DOHH2 (cell line): ENCODE results near the gene IDE.
"Not testable (repeated sequence)": the region's sequence is repeated elsewhere in the genome, so short reads cannot be mapped to it uniquely, and the experiment has no call there.

Source experiments
- H3F3A ChIP-seq: fragments of 200-600 bp; sonication (generic), shearing (Covaris generic); 2 replicates; pipeline ENCODE4 v1.6.0; 2016; ENCODE audit warnings: antibody characterized with exemption, mild to moderate bottlenecking; ENCODE audit not compliant: control insufficient read depth, insufficient read depth
- H3K27ac ChIP-seq: fragments of 200-600 bp; sonication (generic); 2 replicates; pipeline ENCODE4 v1.5.1; 2014; ENCODE audit warnings: low read depth, mild to moderate bottlenecking, low read length, moderate library complexity
- H3K27me3 ChIP-seq: fragments of 200-600 bp; sonication (generic); 2 replicates; pipeline ENCODE4 v1.6.1; 2014; ENCODE audit warnings: mild to moderate bottlenecking, low read length, mixed read lengths; ENCODE audit not compliant: control insufficient read depth
- H3K36me3 ChIP-seq: fragments of 200-600 bp; sonication (generic); 2 replicates; pipeline ENCODE4 v1.6.1; 2014; ENCODE audit warnings: mild to moderate bottlenecking, low read length, moderate library complexity, mixed read lengths; ENCODE audit not compliant: control insufficient read depth
- H3K4me1 ChIP-seq: fragments of 200-600 bp; sonication (generic); 2 replicates; pipeline ENCODE4 v1.6.1; 2014; ENCODE audit warnings: mild to moderate bottlenecking, low read length, mixed read lengths; ENCODE audit not compliant: control insufficient read depth
- H3K4me2 ChIP-seq: fragments of 200-600 bp; sonication (generic); 2 replicates; pipeline ENCODE4 v1.6.0; 2014; ENCODE audit warnings: mild to moderate bottlenecking, low read length, moderate library complexity
- H3K4me3 ChIP-seq: fragments of 200-600 bp; sonication (generic); 2 replicates; pipeline ENCODE4 v1.5.1; 2014; ENCODE audit warnings: mild to moderate bottlenecking, low read length, mixed read lengths
- H3K79me2 ChIP-seq: fragments of 200-600 bp; sonication (generic); 2 replicates; pipeline ENCODE4 v1.6.1; 2014; ENCODE audit warnings: mild to moderate bottlenecking, low read length, mixed read lengths; ENCODE audit not compliant: control insufficient read depth
- H3K9me2 ChIP-seq: fragments of 200-600 bp; sonication (generic); replicated peaks from 2 replicates; pipeline ENCODE4 v1.6.1; 2014; ENCODE audit warnings: mild to moderate bottlenecking, low read length, mixed read lengths; ENCODE audit not compliant: control insufficient read depth
- H3K9me3 ChIP-seq: fragments of 200-600 bp; sonication (generic); 2 replicates; pipeline ENCODE4 v1.6.1; 2014; ENCODE audit warnings: antibody characterized with exemption, low read length, mixed read lengths; ENCODE audit not compliant: control insufficient read depth, insufficient read depth
- H4K20me1 ChIP-seq: fragments of 200-600 bp; sonication (generic); 2 replicates; pipeline ENCODE4 v1.6.0; 2014; ENCODE audit warnings: low read depth, mild to moderate bottlenecking, antibody characterized with exemption, low read length, moderate library complexity; ENCODE audit not compliant: control insufficient read depth, insufficient read depth
- EZH2phosphoT487 ChIP-seq: fragments of 200-600 bp; sonication (generic); IDR thresholded peaks from 2 replicates; pipeline ENCODE4 v1.6.1; 2017; ENCODE audit warnings: borderline replicate concordance, mild to moderate bottlenecking, antibody characterized with exemption, low read length, moderate library complexity, mixed read lengths
- TF ChIP-seq, protein P1 (sequence below): fragments of 200-600 bp; sonication (generic); IDR thresholded peaks from one replicate; pipeline ENCODE4 v1.5.1; 2014; ENCODE audit warnings: antibody characterized with exemption, mild to moderate bottlenecking, low read depth, low read length; ENCODE audit not compliant: poor library complexity, severe bottlenecking

Gene IDE

DNA sequence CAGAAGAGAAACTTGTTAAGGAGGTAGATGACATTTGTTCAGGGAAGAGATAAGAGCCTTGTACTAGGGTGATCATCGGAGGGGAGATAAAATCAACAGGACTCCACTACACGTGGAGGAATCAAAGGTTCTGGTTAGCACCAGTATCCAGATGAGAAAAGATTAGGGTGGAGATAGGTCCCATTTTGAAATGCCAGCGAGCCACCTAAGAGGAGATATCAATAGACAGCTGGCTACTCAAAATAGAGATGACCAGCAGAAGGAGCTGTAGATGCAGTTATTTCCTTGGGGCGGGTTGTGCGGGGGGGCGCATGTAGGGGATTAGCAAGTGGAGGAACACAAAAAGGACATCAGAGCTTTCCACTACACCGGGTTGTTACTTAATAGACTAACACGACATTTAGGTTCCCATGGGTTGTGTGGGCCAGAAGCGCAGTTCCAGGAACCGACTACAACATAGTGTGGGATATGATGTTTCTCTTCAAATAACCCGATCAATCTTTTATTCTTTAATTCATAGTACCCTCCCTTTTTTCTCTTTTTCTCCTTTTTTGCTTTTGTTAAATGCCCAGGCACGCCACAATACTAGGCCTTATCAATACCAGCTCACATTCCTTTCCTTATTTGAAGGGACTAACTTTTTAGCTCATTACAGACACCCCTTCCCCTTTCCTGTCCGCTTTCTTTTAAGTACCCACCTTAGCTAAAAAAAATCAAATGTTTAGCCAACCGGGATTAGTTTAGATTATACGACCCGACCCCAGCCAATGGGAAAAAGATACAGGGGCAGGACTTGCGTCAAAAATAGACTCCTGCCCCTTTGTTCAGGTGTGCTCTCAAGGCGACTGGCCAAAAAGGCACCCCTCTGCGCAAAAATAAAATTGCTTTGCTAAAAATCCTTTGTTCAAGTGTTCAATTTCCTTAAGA, 17.0 kb upstream of the IDE start:
- Histone ChIP-seq H3K4me3 (peak overlapping the region; percentile 87), H4K20me1 (peaks cover 10% of the 10 kb centered on the region; the same call in 1 of the 2 replicates), H3K27ac (peak overlapping the region; percentile 92), H3F3A (peaks cover 24% of the 10 kb centered on the region), H3K9me2 (no peaks in the 10 kb centered on the region), H3K36me3 (peaks cover 27% of the 10 kb centered on the region), H3K27me3 (no peaks in the 10 kb centered on the region), H3K4me2 (peak overlapping the region; percentile 86), H3K4me1 (peaks cover 31% of the 10 kb centered on the region), H3K79me2 (peaks cover 30% of the 10 kb centered on the region), H3K9me3 (no peaks in the 10 kb centered on the region)
- TF ChIP-seq, protein P1, sequence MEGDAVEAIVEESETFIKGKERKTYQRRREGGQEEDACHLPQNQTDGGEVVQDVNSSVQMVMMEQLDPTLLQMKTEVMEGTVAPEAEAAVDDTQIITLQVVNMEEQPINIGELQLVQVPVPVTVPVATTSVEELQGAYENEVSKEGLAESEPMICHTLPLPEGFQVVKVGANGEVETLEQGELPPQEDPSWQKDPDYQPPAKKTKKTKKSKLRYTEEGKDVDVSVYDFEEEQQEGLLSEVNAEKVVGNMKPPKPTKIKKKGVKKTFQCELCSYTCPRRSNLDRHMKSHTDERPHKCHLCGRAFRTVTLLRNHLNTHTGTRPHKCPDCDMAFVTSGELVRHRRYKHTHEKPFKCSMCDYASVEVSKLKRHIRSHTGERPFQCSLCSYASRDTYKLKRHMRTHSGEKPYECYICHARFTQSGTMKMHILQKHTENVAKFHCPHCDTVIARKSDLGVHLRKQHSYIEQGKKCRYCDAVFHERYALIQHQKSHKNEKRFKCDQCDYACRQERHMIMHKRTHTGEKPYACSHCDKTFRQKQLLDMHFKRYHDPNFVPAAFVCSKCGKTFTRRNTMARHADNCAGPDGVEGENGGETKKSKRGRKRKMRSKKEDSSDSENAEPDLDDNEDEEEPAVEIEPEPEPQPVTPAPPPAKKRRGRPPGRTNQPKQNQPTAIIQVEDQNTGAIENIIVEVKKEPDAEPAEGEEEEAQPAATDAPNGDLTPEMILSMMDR, result peak; percentile 47
- no peak for TF ChIP-seq EZH2phosphoT487

DNA sequence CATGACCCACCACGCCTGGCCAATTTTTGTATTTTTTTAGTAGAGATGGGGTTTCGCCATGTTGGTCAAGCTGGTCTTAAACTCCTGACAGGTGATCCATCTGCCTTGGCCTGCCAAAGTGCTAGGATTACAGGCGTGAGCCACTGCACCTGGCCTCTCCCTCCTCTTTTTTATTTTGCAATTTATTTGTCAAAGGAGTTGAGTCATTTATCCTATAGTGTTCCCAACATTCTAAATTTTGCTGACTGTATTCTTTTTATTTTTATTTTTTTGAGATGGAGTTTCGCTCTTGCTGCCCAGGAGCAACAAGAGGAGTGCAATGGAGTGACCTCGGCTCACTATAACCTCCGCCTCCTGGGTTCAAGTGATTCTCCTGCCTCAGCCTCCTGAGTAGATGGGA, 8.5 kb upstream of the IDE start:
- H3K27me3 ChIP-seq, H4K20me1 ChIP-seq, H3F3A ChIP-seq, H3K27ac ChIP-seq, H3K9me3 ChIP-seq, H3K79me2 ChIP-seq, H3K4me3 ChIP-seq, H3K4me1 ChIP-seq, H3K36me3 ChIP-seq, H3K4me2 ChIP-seq, H3K9me2 ChIP-seq: not testable (repeated sequence)

DNA sequence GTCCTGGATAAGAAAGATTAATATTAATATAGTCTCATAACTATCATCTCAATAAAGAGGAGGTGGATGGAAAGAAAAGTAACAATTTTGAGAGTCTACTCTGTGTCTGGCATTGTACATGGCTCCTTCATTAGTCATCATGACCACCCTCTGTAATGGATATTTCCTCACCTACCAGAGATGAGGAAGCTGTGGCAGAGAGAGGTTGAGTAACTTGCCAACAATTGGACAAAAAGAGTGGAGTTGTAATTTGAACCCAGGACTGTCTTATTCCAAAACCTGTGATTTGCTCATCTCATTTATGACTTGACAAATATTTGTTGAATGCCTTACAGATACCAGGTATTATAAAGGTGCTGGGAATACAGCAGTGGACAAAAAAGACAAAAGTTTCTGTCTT, 2.1 kb upstream of the IDE start:
- Histone ChIP-seq H3K27me3 (no peaks in the 10 kb centered on the region), H4K20me1 (peaks cover 7% of the 10 kb centered on the region; the same call in 1 of the 2 replicates), H3K36me3 (peaks cover 13% of the 10 kb centered on the region; the same call in 1 of the 2 replicates), H3F3A (peaks cover 1% of the 10 kb centered on the region), H3K9me3 (no peaks in the 10 kb centered on the region), H3K27ac (no peak overlapping the region), H3K4me1 (peaks cover 30% of the 10 kb centered on the region), H3K4me3 (no peak overlapping the region), H3K9me2 (no peaks in the 10 kb centered on the region), H3K79me2 (peaks cover 32% of the 10 kb centered on the region), H3K4me2 (no peak overlapping the region)
- TF ChIP-seq, protein P1, result no peak
- no peak for TF ChIP-seq EZH2phosphoT487
